Left lung (tissue), 10 donors: ENCODE results near the gene IMPDH1. TPM values are rescaled to one million over a fixed set of nuclear protein-coding genes. Genes with fewer than 3 reads are reported as not detected.
A peak's percentile ranks its signal among the peaks of the same experiment; 100 is the strongest.

ENCODE experiments used
- ATAC-seq: fragments of 200-7000 bp; cut with Tn5 transposase; one replicate; pipeline ENCODE4 v1.9.1; 2020; ENCODE audit warnings: moderate library complexity
- DNase-seq, 4 donors: peaks; one replicate each; pipeline ENCODE4 v3.0.0-alpha.2; 2013 to 2020
- H3K27ac ChIP-seq, 2 donors: fragments of 200-600 bp; sonication (generic) in 1 of 2; one replicate each; pipeline versions ENCODE4 v1.5.0 to v1.8.0; 2020 to 2021
- H3K27me3 ChIP-seq, 2 donors: fragments of 200-600 bp; sonication (generic) in 1 of 2; one replicate each; pipeline versions ENCODE4 v1.5.0 to v1.8.0; 2020 to 2021
- H3K36me3 ChIP-seq, 2 donors: fragments of 200-600 bp; sonication (generic) in 1 of 2; one replicate each; pipeline versions ENCODE4 v1.5.0 to v1.8.0; 2020 to 2021
- H3K4me1 ChIP-seq, 2 donors: fragments of 200-600 bp; one replicate each; pipeline ENCODE4 v1.8.0; 2021
- H3K4me3 ChIP-seq, 2 donors: fragments of 200-600 bp; sonication (generic) in 1 of 2; one replicate each; pipeline versions ENCODE4 v1.5.0 to v1.8.0; 2020 to 2021; ENCODE audit warnings: mild to moderate bottlenecking in 1 of 2
- H3K9me3 ChIP-seq, 2 donors: fragments of 200-600 bp; sonication (generic) in 1 of 2; one replicate each; pipeline versions ENCODE4 v1.5.0 to v1.8.0; 2020 to 2021
- CTCF ChIP-seq, 2 donors: fragments of 200-600 bp; sonication (generic) in 1 of 2; IDR thresholded peaks; one replicate each; pipeline versions ENCODE4 v1.5.0 to v1.8.0; 2021; ENCODE audit warnings: antibody characterized with exemption in 2 of 2
- intact Hi-C, 2 donors: fragments of 100-400 bp; cut with DNase I; formaldehyde crosslinking; loops; one replicate each; pipeline versions ENCODE4 v1.11.2 to v1.14.2; 2022
- polyA plus RNA-seq, 6 donors: library from polyadenylated mRNA; unstranded; fragments of 120-200 nt; gene quantifications; one replicate each; pipeline ENCODE4 v1.2.1, GENCODE V29; 2013; ENCODE audit not compliant: insufficient read length in 6 of 6
- total RNA-seq, 2 donors: library from RNA; stranded (reverse); fragmentation: NEBNext Ultra II Directional; extraction: Animal tissue kit (Norgen Biotek cat#: 25700); gene quantifications; one replicate each; pipeline ENCODE4 v1.2.1, GENCODE V29; 2021
- donor health status: DM: no; HTN: yes; CAD: no.
- donor health status: DM: no; HTN: no; CAD: no.

The IMPDH1 gene
- total and polyA plus RNA-seq, 8 donors = 32.4 to 106 (median 38.2) TPM

GRCh38 chr7:128381161-128381821 is 28.5 kb downstream of the IMPDH1 start:
- ATAC-seq = peak; percentile 36
- intact Hi-C loops = no loop called here
- Histone ChIP-seq H3K9me3 (no peaks in the 10 kb centered on the region), H3K4me3 (no peak overlapping the region), H3K27ac (no peak overlapping the region), H3K27me3 (no peaks in the 10 kb centered on the region), H3K4me1 (peaks cover 0 to 8% of the 10 kb centered on the region in 2 donors), H3K36me3 (no peaks in the 10 kb centered on the region)
- no peak for DNase-seq
- TF ChIP-seq CTCF (IDR thresholded peaks at IDR 0.05) = no peak

GRCh38 chr7:128380483-128381106 is 29.2 kb downstream of the IMPDH1 start:
- no peaks in the 10 kb centered on the region for H3K36me3 ChIP-seq
- peaks cover 0 to 8% of the 10 kb centered on the region in 2 donors for H3K4me1 ChIP-seq
- no peaks in the 10 kb centered on the region for H3K27me3 ChIP-seq
- DNase-seq (peak in 2 of 4 donors; percentile 24 to 25), ATAC-seq (peak; percentile 42)
- H3K9me3 ChIP-seq = no peaks in the 10 kb centered on the region
- no peak for TF ChIP-seq CTCF (IDR thresholded peaks at IDR 0.05)
- H3K27ac ChIP-seq = no peak overlapping the region
- no peak overlapping the region for H3K4me3 ChIP-seq
- intact Hi-C loops = no loop called here

- no peak for DNase-seq
- no peak overlapping the region for H3K27ac ChIP-seq
- peaks cover 0 to 8% of the 10 kb centered on the region in 2 donors for H3K4me1 ChIP-seq
These were observed 29.8 kb downstream of the IMPDH1 start for GRCh38 chr7:128379900-128380479.

GRCh38 chr7:128378637-128379036 is 31.1 kb downstream of the IMPDH1 start:
- no peak for TF ChIP-seq CTCF (IDR thresholded peaks at IDR 0.05)
- DNase-seq (no peak), ATAC-seq (no peak)
- Histone ChIP-seq H3K27me3 (no peaks in the 10 kb centered on the region), H3K4me1 (peaks cover 0 to 8% of the 10 kb centered on the region in 2 donors), H3K9me3 (no peaks in the 10 kb centered on the region), H3K36me3 (no peaks in the 10 kb centered on the region), H3K4me3 (no peak overlapping the region), H3K27ac (no peak overlapping the region)
- intact Hi-C loops = no loop called here

More at GRCh38 chr7:128379900-128380479, 29.8 kb downstream of the IMPDH1 start:
- Histone ChIP-seq H3K36me3 (no peaks in the 10 kb centered on the region), H3K9me3 (no peaks in the 10 kb centered on the region), H3K27me3 (no peaks in the 10 kb centered on the region), H3K4me3 (no peak overlapping the region)
- no peak for TF ChIP-seq CTCF (IDR thresholded peaks at IDR 0.05)
- intact Hi-C loops = no loop called here
- ATAC-seq = no peak

- Histone ChIP-seq H3K27me3 (no peaks in the 10 kb centered on the region), H3K9me3 (no peaks in the 10 kb centered on the region), H3K36me3 (no peaks in the 10 kb centered on the region), H3K27ac (no peak overlapping the region), H3K4me3 (no peak overlapping the region), H3K4me1 (peaks cover 0 to 2% of the 10 kb centered on the region in 2 donors)
- intact Hi-C loops = no loop called here
- DNase-seq (no peak), ATAC-seq (no peak)
- TF ChIP-seq CTCF (IDR thresholded peaks at IDR 0.05) = no peak
These were observed 33.7 kb downstream of the IMPDH1 start for GRCh38 chr7:128376077-128376476.
